GM12891 (cell line): ENCODE results near the gene FAM193A.

Experiments used
- POLR2A ChIP-seq: IDR thresholded peaks from 2 replicates; pipeline ENCODE4 v1.6.1; 2011; ENCODE audit warnings: low read depth, low read length, control low read depth
- POLR2AphosphoS5 ChIP-seq: IDR thresholded peaks from 2 replicates; pipeline ENCODE4 v1.6.1; 2011; ENCODE audit warnings: low read depth, low read length, control low read depth
- SPI1 ChIP-seq: IDR thresholded peaks from 2 replicates; pipeline ENCODE4 v1.6.1; 2011; ENCODE audit warnings: low read depth, low read length, control low read depth
- TAF1 ChIP-seq: IDR thresholded peaks from 2 replicates; pipeline ENCODE4 v1.6.1; 2011; ENCODE audit warnings: low read depth, low read length, control low read depth

DNA sequence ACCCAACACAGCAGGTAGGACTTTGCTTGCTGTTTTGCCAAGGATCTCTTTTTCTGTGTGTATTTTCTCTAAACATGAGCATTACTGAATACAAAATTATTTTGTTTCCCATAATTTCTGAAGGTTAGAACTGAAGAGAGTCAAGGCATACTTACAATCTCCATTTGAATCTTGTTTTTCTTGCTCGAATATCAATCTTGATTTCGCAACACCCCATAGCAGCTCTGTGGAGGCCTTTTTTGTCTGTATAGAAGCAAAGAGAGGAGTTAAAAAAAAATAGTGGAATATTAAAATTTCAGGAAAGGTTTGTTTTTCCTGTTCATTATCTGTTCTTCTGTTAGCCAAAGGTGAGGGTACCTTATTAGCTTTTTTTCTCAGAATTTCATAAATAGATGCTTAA lies 126.8 kb downstream of the FAM193A start:
- TF ChIP-seq POLR2A, result no peak
- TF ChIP-seq POLR2AphosphoS5, result no peak
- TF ChIP-seq TAF1, result no peak
- no peak for TF ChIP-seq SPI1
